Omental fat pad (tissue), 4 donors: ENCODE data around the gene EEF1AKMT3. TPM values are rescaled to one million over a fixed set of nuclear protein-coding genes. Genes with fewer than 3 reads are reported as not detected.

Experiments used
- ATAC-seq: fragments of 150-250 bp; one replicate; pipeline ENCODE4 v1.9.1; 2016; ENCODE audit warnings: mild to moderate bottlenecking, moderate library complexity; ENCODE audit not compliant: low FRiP score
- DNase-seq: peaks from one replicate; pipeline ENCODE4 v3.0.0-alpha.2; 2019; ENCODE audit warnings: low spot score
- CTCF ChIP-seq, 3 donors: fragments of 450-650 bp; IDR thresholded peaks; one replicate each; pipeline ENCODE4 v1.5.1; 2016 to 2017; ENCODE audit warnings: antibody characterized with exemption in 3 of 3, mild to moderate bottlenecking in 3 of 3, moderate library complexity in 2 of 3
- total RNA-seq, 4 donors: library from RNA; depleted of rRNA; stranded (reverse); fragments of >200 nt; gene quantifications; one replicate each; pipeline ENCODE4 v1.1.0, GENCODE V29; 2016

EEF1AKMT3 gene
- 10 to 100 TPM in 1 of 4 donors, 1 to 10 TPM in 3; 6.1 to 10.9 (median 9.3) TPM for total RNA-seq

GRCh38 chr12:57772429-57773322 is at the start of gene EEF1AKMT3:
EEF1AKMT3 (plus strand) TSS chr12:57772614; CDS start chr12:57772725, 111 bp downstream.
- no peak for TF ChIP-seq CTCF (IDR thresholded peaks at IDR 0.05)
- peak; percentile 58 for ATAC-seq
- no peak for DNase-seq

- ATAC-seq (no peak), DNase-seq (no peak)
- no peak for TF ChIP-seq CTCF (IDR thresholded peaks at IDR 0.05)
Observed at GRCh38 chr12:57722716-57723629, 49.4 kb upstream of the EEF1AKMT3 start.

- no peak for ATAC-seq
- no peak for TF ChIP-seq CTCF (IDR thresholded peaks at IDR 0.05)
Observed at GRCh38 chr12:57723630-57723962, 48.8 kb upstream of the EEF1AKMT3 start.

DNA sequence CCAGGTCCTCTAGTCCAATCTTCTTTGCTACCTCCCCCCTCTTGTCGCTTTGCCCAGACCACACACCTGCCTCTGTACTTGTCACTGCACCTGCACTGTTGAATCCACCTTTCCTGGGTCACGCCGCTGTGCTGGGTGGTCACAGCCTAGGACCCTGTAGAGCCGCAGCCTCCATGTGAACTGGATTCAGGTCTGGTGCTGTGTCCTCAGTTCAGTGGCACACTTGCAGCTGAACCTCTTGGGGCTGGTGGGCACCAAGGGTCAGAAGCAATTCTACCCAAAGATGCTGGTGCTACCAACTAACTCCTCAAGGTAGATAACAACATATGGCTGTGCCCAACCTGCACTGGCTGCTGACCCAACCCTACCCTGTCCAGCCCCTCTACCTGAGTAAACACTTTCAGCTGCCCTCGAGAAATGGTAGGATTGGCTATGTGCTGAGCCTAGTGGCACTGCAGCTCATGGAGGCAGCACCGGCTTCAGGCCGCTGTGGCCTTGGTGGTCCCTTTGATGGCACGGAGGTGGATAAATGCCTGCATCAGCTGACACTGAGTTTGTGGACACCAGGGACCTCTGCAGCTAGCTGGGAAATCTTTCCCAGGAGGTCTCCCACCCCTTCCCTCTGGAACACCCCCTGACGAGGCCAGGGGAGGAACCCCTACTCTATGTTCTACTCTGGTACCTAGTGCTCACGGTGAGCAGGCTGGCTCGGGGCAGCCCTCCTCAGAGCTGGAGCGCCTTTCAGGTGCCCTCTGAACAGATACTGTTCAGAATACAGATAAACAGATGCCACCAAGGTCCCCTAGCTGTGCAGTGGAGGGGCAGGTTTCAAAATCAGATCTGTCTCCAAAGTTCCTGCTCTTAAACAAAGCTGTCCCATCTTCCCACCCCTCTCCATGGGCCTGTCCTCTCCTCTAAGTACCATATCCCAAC is 48.1 kb upstream of the EEF1AKMT3 start:
- no peak for TF ChIP-seq CTCF (IDR thresholded peaks at IDR 0.05)
- DNase-seq (no peak), ATAC-seq (no peak)

More at GRCh38 chr12:57723630-57723962, 48.8 kb upstream of the EEF1AKMT3 start:
- no peak for DNase-seq

DNA sequence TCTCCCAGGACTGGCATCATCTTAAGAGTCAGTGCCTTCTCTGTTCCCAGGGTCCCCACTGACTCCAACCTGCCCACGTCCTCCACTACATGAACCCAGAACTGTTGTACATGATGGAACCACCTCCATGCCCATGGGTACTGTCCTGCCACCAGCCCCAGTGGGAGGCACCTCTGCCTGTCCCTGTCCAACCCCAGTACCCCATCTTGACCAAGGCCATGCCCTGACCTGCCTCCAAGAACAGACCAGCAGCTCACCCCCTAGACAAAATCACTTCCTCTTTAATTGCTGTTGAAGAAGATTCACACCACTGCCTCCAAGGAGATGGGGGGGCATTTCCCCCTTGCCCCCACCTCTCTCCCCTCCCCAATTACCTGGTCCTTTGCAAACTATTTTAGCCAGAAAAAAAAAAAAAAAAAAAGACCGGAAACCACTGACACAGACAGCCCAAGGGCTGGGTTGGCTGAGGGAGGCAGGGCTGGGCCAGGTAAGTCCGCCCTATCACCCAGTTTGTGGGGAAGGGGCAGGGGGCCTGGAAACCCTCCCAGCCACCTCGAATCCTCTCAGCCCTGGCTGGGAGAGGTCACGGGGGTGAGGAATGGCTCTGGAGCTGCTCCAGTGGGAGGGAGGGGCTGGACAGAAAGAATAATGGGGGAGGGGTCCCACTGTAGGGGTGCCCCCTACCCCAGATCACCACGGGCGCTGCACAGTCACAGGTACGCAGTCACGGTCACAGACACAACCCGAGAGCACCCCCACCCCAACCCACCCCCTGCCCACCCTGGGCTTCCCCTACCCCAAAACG is 47.3 kb upstream of the EEF1AKMT3 start:
- TF ChIP-seq CTCF (IDR thresholded peaks at IDR 0.05), result no peak
- DNase-seq (no peak), ATAC-seq (no peak)

DNA sequence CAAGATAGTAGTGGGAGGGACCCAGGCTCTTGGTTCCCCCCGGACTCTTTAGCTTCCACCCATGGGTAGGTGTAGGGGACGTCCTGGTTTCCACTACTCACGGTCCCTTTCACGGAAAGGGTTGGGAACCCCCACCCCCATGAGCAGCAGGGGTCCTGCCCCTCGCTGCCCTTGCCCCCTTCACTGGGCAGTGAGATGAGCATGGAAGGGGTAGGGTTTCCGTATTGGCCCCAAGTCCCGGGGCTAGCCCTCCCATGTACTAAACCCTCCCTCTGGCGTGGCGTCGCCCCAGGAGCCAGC is 46.6 kb upstream of the EEF1AKMT3 start:
- TF ChIP-seq CTCF (IDR thresholded peaks at IDR 0.05), result no peak
- DNase-seq (no peak), ATAC-seq (no peak)
